ENCODE results near the gene ZNF429. TPM values are rescaled to one million over a fixed set of nuclear protein-coding genes. Genes with fewer than 3 reads are reported as not detected.

Gene ZNF429
- total and polyA plus RNA-seq, 2 donors (not counting 3 experiments of a cell fraction or from before 2014, with no cell fraction given): 2.1 to 2.6 TPM

GRCh38 chr19:21492947-21493906 is 12.2 kb upstream of the ZNF429 start:
- no peaks in the 10 kb centered on the region for H3K9me1 ChIP-seq (replicated peaks; ENCODE audit: control insufficient read depth, extremely low read depth, insufficient read depth, low read length)
- dilution Hi-C loops (cut with MboI; ENCODE audit: extremely low pct_ligation_motif_present, low sequenced_read_pairs): no loop called here
- no TSS peak for BruUV-seq (replicated peaks)

GRCh38 chr19:21496876-21497275 is 8.5 kb upstream of the ZNF429 start:
- H3K4me2 ChIP-seq (ENCODE audit: insufficient read depth, low read length): no peak overlapping the region
- DNase-seq (ENCODE audit: low read depth, low spot score) (no peak), FAIRE-seq (no peak)
- no TSS peak for BruUV-seq (replicated peaks)
- H3K36me3 ChIP-seq (ENCODE audit: control insufficient read depth in 2 of 2, extremely low read depth in 1 of 2, insufficient read depth in 2 of 2, low read length in 2 of 2): no peaks in the 10 kb centered on the region
- no peak overlapping the region for H3K4me3 ChIP-seq (replicated peaks in 1 of 3; ENCODE audit: insufficient read depth in 1 of 3, low read depth in 1 of 3, low read length in 3 of 3)
- intact Hi-C loops (cut with micrococcal nuclease) (no loop called here), dilution Hi-C loops (cut with MboI; ENCODE audit: extremely low pct_ligation_motif_present, low sequenced_read_pairs) (no loop called here)
- H3K27me3 ChIP-seq (ENCODE audit: control insufficient read depth in 2 of 2, insufficient read depth in 2 of 2, low read length in 2 of 2): no peaks in the 10 kb centered on the region
- no peak overlapping the region for H3K9ac ChIP-seq (replicated peaks; ENCODE audit: extremely low read depth, insufficient read depth, low read length)
- ChIA-PET CTCF (no interaction called here), POLR2A (no interaction called here)
- peaks cover 3% of the 10 kb centered on the region for H3K9me3 ChIP-seq (replicated peaks; ENCODE audit: control insufficient read depth, insufficient read depth, low read length)
- H4K20me1 ChIP-seq (replicated peaks; ENCODE audit: control insufficient read depth, extremely low read depth, insufficient read depth, low read length): no peaks in the 10 kb centered on the region
- H3K4me1 ChIP-seq (ENCODE audit: control insufficient read depth, extremely low read depth, insufficient read depth, low read length): no peaks in the 10 kb centered on the region
- H3K27ac ChIP-seq (ENCODE audit: insufficient read depth, low read depth, low read length): no peak overlapping the region
- H2AFZ ChIP-seq (ENCODE audit: low read depth, low read length): no peak overlapping the region
- H3K9me1 ChIP-seq (replicated peaks; ENCODE audit: control insufficient read depth, extremely low read depth, insufficient read depth, low read length): no peaks in the 10 kb centered on the region
- H3K79me2 ChIP-seq (ENCODE audit: control insufficient read depth, insufficient read depth, low read length): no peaks in the 10 kb centered on the region
- TF ChIP-seq POLR2AphosphoS5 (IDR thresholded peaks at IDR 0.05; ENCODE audit: insufficient read depth, low read depth, low read length): no peak
- no peak for TF ChIP-seq MAX (IDR thresholded peaks at IDR 0.05; ENCODE audit: insufficient read depth, insufficient read length)
- no peak for TF ChIP-seq FOS (IDR thresholded peaks at IDR 0.05; ENCODE audit: borderline replicate concordance, insufficient read depth, low read length)
- no peak for TF ChIP-seq CTCF (IDR thresholded peaks at IDR 0.05; ENCODE audit: extremely low read depth in 1 of 2, insufficient read depth in 1 of 2, low read depth in 1 of 2, low read length in 2 of 2)

More at GRCh38 chr19:21492947-21493906, 12.2 kb upstream of the ZNF429 start:
- Histone ChIP-seq H3K27me3 (ENCODE audit: control insufficient read depth in 2 of 2, insufficient read depth in 2 of 2, low read length in 2 of 2) (no peaks in the 10 kb centered on the region), H3K36me3 (ENCODE audit: control insufficient read depth in 2 of 2, extremely low read depth in 1 of 2, insufficient read depth in 2 of 2, low read length in 2 of 2) (no peaks in the 10 kb centered on the region), H3K9me3 (replicated peaks; ENCODE audit: control insufficient read depth, insufficient read depth, low read length) (peaks cover 9% of the 10 kb centered on the region), H2AFZ (ENCODE audit: low read depth, low read length) (no peak overlapping the region), H3K4me3 (replicated peaks in 1 of 3; ENCODE audit: insufficient read depth in 1 of 3, low read depth in 1 of 3, low read length in 3 of 3) (no peak overlapping the region), H3K79me2 (ENCODE audit: control insufficient read depth, insufficient read depth, low read length) (no peaks in the 10 kb centered on the region), H3K9ac (replicated peaks; ENCODE audit: extremely low read depth, insufficient read depth, low read length) (no peak overlapping the region), H3K27ac (ENCODE audit: insufficient read depth, low read depth, low read length) (no peak overlapping the region), H3K4me2 (ENCODE audit: insufficient read depth, low read length) (no peak overlapping the region), H4K20me1 (replicated peaks; ENCODE audit: control insufficient read depth, extremely low read depth, insufficient read depth, low read length) (no peaks in the 10 kb centered on the region), H3K4me1 (ENCODE audit: control insufficient read depth, extremely low read depth, insufficient read depth, low read length) (no peaks in the 10 kb centered on the region)
- ChIA-PET POLR2A (no interaction called here), CTCF (no interaction called here)
- DNase-seq (ENCODE audit: low read depth, low spot score) (no peak), FAIRE-seq (no peak)
- TF ChIP-seq EZH2 (IDR thresholded peaks at IDR 0.05; ENCODE audit: borderline replicate concordance, low read depth, low read length, severe bottlenecking): no peak
- intact Hi-C loops (cut with micrococcal nuclease): no loop called here

All from endothelial cell of umbilical vein (primary cell).